Neural progenitor cell (in vitro differentiated cells): ENCODE data around the gene PUDP.

Source experiments
- CTCF ChIP-seq: fragments of 200-600 bp; sonication (generic); IDR thresholded peaks from 2 replicates; pipeline ENCODE4 v1.5.1; 2017; ENCODE audit warnings: antibody characterized with exemption, mild to moderate bottlenecking
- EZH2 ChIP-seq: fragments of 200-600 bp; sonication (generic); IDR thresholded peaks from 2 replicates; pipeline ENCODE4 v1.6.1; 2017; ENCODE audit warnings: antibody characterized with exemption, mild to moderate bottlenecking, moderate library complexity
- EZH2phosphoT487 ChIP-seq: fragments of 200-600 bp; sonication (generic); IDR thresholded peaks from 2 replicates; pipeline ENCODE4 v1.6.1; 2017; ENCODE audit warnings: antibody characterized with exemption

- TF ChIP-seq CTCF (no peak), EZH2 (no peak), EZH2phosphoT487 (no peak)
Observed at GRCh38 chrX:7192871-7193270, 44.9 kb upstream of the PUDP start.
